Measurements from ENCODE around the gene NLGN4X.
A peak's percentile ranks its signal among the peaks of the same experiment; 100 is the strongest.

GRCh38 chrX:5876984-5877596, 351.6 kb downstream of the NLGN4X start:
- TF ChIP-seq, protein P1, sequence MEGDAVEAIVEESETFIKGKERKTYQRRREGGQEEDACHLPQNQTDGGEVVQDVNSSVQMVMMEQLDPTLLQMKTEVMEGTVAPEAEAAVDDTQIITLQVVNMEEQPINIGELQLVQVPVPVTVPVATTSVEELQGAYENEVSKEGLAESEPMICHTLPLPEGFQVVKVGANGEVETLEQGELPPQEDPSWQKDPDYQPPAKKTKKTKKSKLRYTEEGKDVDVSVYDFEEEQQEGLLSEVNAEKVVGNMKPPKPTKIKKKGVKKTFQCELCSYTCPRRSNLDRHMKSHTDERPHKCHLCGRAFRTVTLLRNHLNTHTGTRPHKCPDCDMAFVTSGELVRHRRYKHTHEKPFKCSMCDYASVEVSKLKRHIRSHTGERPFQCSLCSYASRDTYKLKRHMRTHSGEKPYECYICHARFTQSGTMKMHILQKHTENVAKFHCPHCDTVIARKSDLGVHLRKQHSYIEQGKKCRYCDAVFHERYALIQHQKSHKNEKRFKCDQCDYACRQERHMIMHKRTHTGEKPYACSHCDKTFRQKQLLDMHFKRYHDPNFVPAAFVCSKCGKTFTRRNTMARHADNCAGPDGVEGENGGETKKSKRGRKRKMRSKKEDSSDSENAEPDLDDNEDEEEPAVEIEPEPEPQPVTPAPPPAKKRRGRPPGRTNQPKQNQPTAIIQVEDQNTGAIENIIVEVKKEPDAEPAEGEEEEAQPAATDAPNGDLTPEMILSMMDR (IDR thresholded peaks at IDR 0.05; ENCODE audit: low read length): peak; percentile 44; the same call in 1 of the 2 replicates
- TF ChIP-seq EZH2 (IDR thresholded peaks at IDR 0.05; ENCODE audit: borderline replicate concordance, low read length): no peak

Measured in OCI-LY1 (cell line).